Prostate gland (tissue), 2 donors: ENCODE data around the gene BBS9.

Experiments
- CTCF ChIP-seq, 4 experiments: fragments of 200-600 bp in 2 of 4; fragments of 450-650 bp in 2 of 4; sonication (generic) in 2 of 4; IDR thresholded peaks; 1 replicate in 3 of 4; 2 replicates in 1 of 4; pipeline ENCODE4 v1.5.1; 2016 to 2019; ENCODE audit warnings: antibody characterized with exemption in 4 of 4, mild to moderate bottlenecking in 2 of 4, moderate library complexity in 2 of 4
- POLR2A ChIP-seq: fragments of 450-650 bp; IDR thresholded peaks from one replicate; pipeline ENCODE4 v1.6.1; 2016; ENCODE audit warnings: antibody characterized with exemption, mild to moderate bottlenecking
- POLR2AphosphoS5 ChIP-seq: sonication (generic); formaldehyde crosslinking; IDR thresholded peaks from one replicate; pipeline ENCODE4 v1.6.1; 2017; ENCODE audit warnings: antibody characterized with exemption

DNA sequence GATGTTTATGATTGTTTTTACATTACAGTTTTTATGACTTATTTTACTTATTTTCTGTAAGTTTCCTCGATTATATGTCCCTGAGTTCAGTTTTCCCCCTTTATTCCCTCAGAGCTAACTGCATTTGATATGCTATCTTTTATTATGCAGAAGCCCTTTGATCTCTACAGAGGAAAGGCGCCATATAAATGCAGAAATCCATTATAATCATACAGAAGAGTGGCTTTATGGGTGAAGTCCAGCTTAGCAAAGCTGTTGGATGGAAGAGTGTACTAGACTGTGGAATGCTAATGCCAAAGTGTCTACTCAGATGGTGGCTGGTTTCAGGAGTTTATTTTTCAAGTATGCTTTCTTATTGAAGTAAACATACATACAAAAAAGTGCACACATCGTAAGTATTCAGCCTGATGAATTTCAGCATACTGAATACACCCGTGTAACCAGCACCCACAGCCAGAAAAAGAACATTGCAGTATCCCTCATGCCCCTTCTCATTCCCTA is 517.6 kb downstream of the BBS9 start:
- no peak for TF ChIP-seq POLR2A
- no peak for TF ChIP-seq POLR2AphosphoS5
- TF ChIP-seq CTCF (IDR thresholded peaks at IDR 0.05), result no peak
